GM21390 (cell line): Measurements from ENCODE around the gene PHF14.

ENCODE experiments used
- ATAC-seq: cut with Tn5 transposase; IDR thresholded peaks from one replicate; pipeline ENCODE4 v1.9.1; 2021; ENCODE audit not compliant: unreplicated experiment

PHF14 gene

GRCh38 chr7:11196143-11196542, 222.5 kb downstream of the PHF14 start:
- ATAC-seq, result no peak

- ATAC-seq, result no peak
These were observed 229.6 kb downstream of the PHF14 start for GRCh38 chr7:11203224-11203623.

GRCh38 chr7:11203683-11204082, 230.0 kb downstream of the PHF14 start:
- ATAC-seq, result no peak

GRCh38 chr7:11206177-11206899, 232.7 kb downstream of the PHF14 start:
- ATAC-seq, result no peak

- no peak for ATAC-seq
These were observed 233.9 kb downstream of the PHF14 start for GRCh38 chr7:11207565-11207964.

- ATAC-seq, result no peak
These were observed 235.3 kb downstream of the PHF14 start for GRCh38 chr7:11208883-11209465.

- no peak for ATAC-seq
These were observed 236.7 kb downstream of the PHF14 start for GRCh38 chr7:11210374-11210773.

GRCh38 chr7:11212080-11212711, 238.5 kb downstream of the PHF14 start:
- peak; percentile 83 for ATAC-seq

GRCh38 chr7:11212816-11213215, 239.1 kb downstream of the PHF14 start:
- ATAC-seq, result no peak

GRCh38 chr7:11213266-11213665, 239.6 kb downstream of the PHF14 start:
- no peak for ATAC-seq

- ATAC-seq, result no peak
These were observed 242.6 kb downstream of the PHF14 start for GRCh38 chr7:11216276-11216675.

- no peak for ATAC-seq
These were observed 244.3 kb downstream of the PHF14 start for GRCh38 chr7:11217848-11218565.
